GM12874 (cell line): Measurements from ENCODE around the gene DLK2.

ENCODE experiments used
- TF ChIP-seq, protein P1 (sequence below): IDR thresholded peaks from 2 replicates; pipeline ENCODE4 v1.5.1; 2011; ENCODE audit warnings: low read depth, mild to moderate bottlenecking, control low read depth, low read length, moderate library complexity; ENCODE audit not compliant: insufficient read depth

Gene DLK2

DNA sequence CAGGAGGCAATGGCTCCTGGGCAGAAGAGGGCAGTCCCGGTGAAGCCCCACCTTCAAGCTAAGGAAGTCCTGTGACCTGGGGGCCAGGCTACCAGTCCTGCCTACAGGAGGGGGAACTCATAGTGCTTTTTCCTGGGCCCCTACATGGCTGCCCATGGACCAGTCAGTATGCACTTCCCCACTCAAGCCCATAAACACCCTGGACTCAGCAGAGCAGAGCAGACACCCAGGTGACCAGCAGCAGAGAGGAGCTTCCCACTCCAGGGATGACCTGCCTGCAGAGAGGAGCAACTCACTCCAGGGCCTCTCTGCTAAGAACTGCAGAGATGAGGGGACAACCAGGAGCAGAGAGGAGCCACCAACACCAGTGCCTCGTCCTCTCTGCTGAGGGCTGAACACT lies 42.3 kb downstream of the DLK2 start:
- TF ChIP-seq, protein P1, sequence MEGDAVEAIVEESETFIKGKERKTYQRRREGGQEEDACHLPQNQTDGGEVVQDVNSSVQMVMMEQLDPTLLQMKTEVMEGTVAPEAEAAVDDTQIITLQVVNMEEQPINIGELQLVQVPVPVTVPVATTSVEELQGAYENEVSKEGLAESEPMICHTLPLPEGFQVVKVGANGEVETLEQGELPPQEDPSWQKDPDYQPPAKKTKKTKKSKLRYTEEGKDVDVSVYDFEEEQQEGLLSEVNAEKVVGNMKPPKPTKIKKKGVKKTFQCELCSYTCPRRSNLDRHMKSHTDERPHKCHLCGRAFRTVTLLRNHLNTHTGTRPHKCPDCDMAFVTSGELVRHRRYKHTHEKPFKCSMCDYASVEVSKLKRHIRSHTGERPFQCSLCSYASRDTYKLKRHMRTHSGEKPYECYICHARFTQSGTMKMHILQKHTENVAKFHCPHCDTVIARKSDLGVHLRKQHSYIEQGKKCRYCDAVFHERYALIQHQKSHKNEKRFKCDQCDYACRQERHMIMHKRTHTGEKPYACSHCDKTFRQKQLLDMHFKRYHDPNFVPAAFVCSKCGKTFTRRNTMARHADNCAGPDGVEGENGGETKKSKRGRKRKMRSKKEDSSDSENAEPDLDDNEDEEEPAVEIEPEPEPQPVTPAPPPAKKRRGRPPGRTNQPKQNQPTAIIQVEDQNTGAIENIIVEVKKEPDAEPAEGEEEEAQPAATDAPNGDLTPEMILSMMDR: no peak

DNA sequence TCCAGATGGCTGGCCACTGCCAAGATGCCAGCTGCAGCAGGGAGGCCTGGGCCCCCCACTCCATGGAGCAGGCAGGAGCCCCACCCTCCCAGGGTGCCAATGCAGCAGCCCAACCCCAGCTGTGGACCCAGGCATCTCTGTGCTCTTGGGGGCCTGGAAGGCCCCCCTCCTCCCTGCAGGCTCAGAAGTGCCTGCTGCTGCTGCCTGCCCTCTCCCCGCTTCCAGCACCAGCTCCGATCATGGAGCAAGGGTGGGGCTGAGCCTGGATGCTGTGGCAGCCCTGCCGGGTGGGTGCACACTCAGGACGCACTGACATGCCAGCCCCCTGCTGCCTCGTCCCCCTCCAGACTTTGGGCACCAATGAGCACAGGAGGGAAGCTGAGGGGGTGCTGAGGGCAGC lies 42.8 kb downstream of the DLK2 start:
- TF ChIP-seq, protein P1: no peak

DNA sequence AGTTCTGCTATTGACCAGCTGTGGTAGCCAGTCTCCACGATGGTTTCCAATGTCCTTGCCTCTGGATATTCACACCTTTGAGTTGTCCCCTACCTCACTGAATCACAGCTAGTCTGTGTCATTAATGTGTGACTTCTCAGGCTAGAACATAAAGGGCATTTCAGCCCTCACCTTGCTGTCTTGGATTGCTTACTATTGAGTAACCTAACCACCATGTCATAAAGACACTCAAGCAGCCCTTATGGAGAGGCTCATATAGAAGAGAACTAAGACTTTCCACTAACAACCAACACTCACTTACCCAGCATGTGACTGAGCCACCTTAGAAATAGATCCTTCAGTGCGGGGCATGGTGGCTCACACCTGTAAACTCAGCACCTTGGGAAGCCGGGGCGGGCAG lies 47.1 kb downstream of the DLK2 start:
- TF ChIP-seq, protein P1: no peak

- TF ChIP-seq, protein P1: no peak
Observed at GRCh38 chr6:43407296-43407695, 48.1 kb downstream of the DLK2 start.

DNA sequence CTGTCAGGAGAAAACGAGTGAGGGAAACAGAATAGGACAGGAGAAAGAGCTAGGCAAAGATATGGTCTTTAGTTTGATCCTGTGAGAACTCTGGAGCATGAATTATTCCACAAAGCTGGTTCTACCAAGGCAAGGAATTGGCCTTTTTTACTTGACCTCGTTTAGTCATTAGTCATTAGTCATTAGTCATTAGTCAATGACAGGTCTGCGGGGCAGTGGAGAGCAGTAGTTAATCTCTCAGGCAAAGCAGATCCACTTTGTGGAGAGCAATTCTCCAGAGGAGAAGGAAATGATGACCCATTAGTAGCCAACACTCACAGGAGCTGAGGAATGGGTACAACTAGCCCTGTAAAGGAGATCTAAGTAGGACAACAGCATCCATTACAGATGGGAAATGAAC lies 50.0 kb downstream of the DLK2 start:
- TF ChIP-seq, protein P1: no peak

DNA sequence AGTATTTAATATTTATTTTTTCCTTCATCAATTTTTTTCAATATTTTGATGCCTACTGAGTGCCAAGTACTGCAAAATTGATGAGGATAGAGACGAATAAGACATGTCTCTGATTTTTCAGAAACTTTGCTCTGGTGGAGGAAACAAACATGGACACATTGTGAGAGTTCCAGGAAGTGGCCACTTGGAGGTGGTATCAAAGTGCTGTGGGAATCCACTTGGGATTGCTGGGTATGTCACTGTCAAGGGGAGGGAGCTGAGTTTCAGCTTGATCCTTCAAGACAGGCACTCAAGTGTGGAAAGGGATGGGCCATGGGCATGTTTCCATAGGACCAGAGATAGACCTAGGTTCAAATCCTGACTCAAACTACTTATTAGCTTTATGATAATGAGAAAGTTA lies 52.5 kb downstream of the DLK2 start:
- TF ChIP-seq, protein P1: no peak

DNA sequence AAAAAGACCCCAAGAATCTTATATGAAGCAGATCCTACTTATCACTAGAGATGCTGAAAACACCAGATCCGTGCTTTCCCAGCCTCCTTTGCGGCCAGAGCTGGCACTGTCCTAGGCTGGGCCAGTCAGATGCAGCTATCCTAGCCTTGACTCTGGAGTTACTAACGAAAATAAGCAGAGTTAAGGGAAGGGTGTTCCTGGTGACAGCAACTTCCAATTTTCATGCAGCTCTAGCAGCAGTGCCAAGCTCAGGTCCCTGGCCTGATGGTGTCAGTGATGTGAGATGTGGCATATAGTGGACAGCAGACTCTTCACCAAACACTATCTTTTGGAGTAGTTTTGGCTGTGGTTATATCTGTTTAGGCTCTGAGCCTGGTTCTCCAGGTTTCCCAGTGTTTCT lies 53.6 kb downstream of the DLK2 start:
- TF ChIP-seq, protein P1: no peak
